DND-41 (cell line): ENCODE data around the gene POLD2.
A peak's percentile ranks its signal among the peaks of the same experiment; 100 is the strongest.

Experiments used
- ATAC-seq: fragments of 200-7000 bp; cut with Tn5 transposase; 3 replicates; pipeline ENCODE4 v1.9.1; 2021; ENCODE audit warnings: low read depth; ENCODE audit not compliant: insufficient read depth
- DNase-seq: peaks from one replicate; pipeline ENCODE4 v3.0.0-alpha.2; 2020
- H2AFZ ChIP-seq: 2 replicates; pipeline ENCODE4 v1.6.0; 2012; ENCODE audit warnings: low read depth, low read length
- H3K27ac ChIP-seq: 2 replicates; pipeline ENCODE4 v1.5.1; 2012; ENCODE audit warnings: low read length, inconsistent platforms
- H3K27me3 ChIP-seq: fragments of 200-600 bp; sonication (generic); 2 replicates; pipeline ENCODE4 v1.6.0; 2012; ENCODE audit warnings: low read length, mild to moderate bottlenecking, inconsistent platforms; ENCODE audit not compliant: insufficient read depth, poor library complexity
- H3K36me3 ChIP-seq: 2 replicates; pipeline ENCODE4 v1.5.1; 2012; ENCODE audit warnings: low read length, inconsistent platforms; ENCODE audit not compliant: insufficient read depth
- H3K4me1 ChIP-seq: 2 replicates; pipeline ENCODE4 v1.5.1; 2012; ENCODE audit warnings: mild to moderate bottlenecking, low read length; ENCODE audit not compliant: insufficient read depth
- H3K4me2 ChIP-seq: 2 replicates; pipeline ENCODE4 v1.6.0; 2012; ENCODE audit warnings: mild to moderate bottlenecking, moderate library complexity, low read length, inconsistent platforms; ENCODE audit not compliant: insufficient read depth
- H3K4me3 ChIP-seq, 2 experiments: fragments of 200-600 bp in 1 of 2; shearing (Covaris generic) in 1 of 2; 2 replicates each; pipeline ENCODE4 v1.5.1; 2012 to 2016; ENCODE audit warnings: inconsistent platforms in 2 of 2, low read length in 2 of 2, mild to moderate bottlenecking in 2 of 2, low read depth in 1 of 2, moderate library complexity in 1 of 2
- H3K79me2 ChIP-seq: 2 replicates; pipeline ENCODE4 v1.6.0; 2012; ENCODE audit warnings: low read length, inconsistent platforms; ENCODE audit not compliant: insufficient read depth
- H3K9ac ChIP-seq: 2 replicates; pipeline ENCODE4 v1.6.0; 2012; ENCODE audit warnings: low read depth, mild to moderate bottlenecking, inconsistent platforms, low read length, moderate library complexity
- H3K9me3 ChIP-seq: 2 replicates; pipeline ENCODE4 v1.5.1; 2012; ENCODE audit warnings: low read length, moderate library complexity, mild to moderate bottlenecking, inconsistent platforms; ENCODE audit not compliant: insufficient read depth, severe bottlenecking
- H4K20me1 ChIP-seq: 2 replicates; pipeline ENCODE4 v1.6.0; 2012; ENCODE audit warnings: low read length; ENCODE audit not compliant: insufficient read depth
- EZH2 ChIP-seq: IDR thresholded peaks from 3 replicates; pipeline ENCODE4 v1.6.1; 2012; ENCODE audit warnings: borderline replicate concordance, low read depth, mild to moderate bottlenecking, moderate library complexity, low read length, inconsistent platforms; ENCODE audit not compliant: severe bottlenecking
- TF ChIP-seq, protein P1 (sequence below): IDR thresholded peaks from 2 replicates; pipeline ENCODE4 v1.5.1; 2012; ENCODE audit warnings: borderline replicate concordance, low read length, moderate library complexity, mild to moderate bottlenecking; ENCODE audit not compliant: poor library complexity, severe bottlenecking; ENCODE audit errors: extremely low read depth

The POLD2 gene

DNA sequence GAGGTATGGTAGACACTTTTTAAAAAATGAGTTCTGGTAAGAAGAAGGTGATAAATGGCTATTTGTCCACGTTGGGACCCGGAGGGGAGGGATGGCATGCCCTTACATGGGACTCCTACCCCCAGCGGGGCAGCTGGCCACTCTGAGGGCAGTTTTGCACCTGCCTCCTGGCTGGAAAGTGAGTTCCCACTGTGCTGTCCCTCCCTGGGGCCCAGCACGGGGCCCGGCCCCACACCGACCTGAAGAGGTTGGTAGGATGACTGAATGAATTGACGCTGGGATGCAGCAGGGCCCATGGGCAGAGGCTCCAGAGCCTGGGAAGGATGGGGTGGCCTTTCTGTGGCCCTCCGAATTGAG lies 19.8 kb downstream of the POLD2 start:
- peak overlapping the region; percentile 91 for H3K27ac ChIP-seq
- H3K4me2 ChIP-seq: peak overlapping the region; percentile 98
- peak overlapping the region; percentile 94 for H3K9ac ChIP-seq
- H3K79me2 ChIP-seq: peaks cover 56% of the 10 kb centered on the region
- H4K20me1 ChIP-seq: peaks cover 41% of the 10 kb centered on the region
- H3K4me3 ChIP-seq: peak overlapping the region; percentile 18 to 68; a peak in 3 of 4 replicates
- no peak for TF ChIP-seq EZH2
- TF ChIP-seq, protein P1, sequence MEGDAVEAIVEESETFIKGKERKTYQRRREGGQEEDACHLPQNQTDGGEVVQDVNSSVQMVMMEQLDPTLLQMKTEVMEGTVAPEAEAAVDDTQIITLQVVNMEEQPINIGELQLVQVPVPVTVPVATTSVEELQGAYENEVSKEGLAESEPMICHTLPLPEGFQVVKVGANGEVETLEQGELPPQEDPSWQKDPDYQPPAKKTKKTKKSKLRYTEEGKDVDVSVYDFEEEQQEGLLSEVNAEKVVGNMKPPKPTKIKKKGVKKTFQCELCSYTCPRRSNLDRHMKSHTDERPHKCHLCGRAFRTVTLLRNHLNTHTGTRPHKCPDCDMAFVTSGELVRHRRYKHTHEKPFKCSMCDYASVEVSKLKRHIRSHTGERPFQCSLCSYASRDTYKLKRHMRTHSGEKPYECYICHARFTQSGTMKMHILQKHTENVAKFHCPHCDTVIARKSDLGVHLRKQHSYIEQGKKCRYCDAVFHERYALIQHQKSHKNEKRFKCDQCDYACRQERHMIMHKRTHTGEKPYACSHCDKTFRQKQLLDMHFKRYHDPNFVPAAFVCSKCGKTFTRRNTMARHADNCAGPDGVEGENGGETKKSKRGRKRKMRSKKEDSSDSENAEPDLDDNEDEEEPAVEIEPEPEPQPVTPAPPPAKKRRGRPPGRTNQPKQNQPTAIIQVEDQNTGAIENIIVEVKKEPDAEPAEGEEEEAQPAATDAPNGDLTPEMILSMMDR: no peak
- peaks cover 42% of the 10 kb centered on the region for H3K36me3 ChIP-seq
- 0 out of 2 replicates have a peak overlapping the region, but pooled peaks have one; percentile 1 for H2AFZ ChIP-seq
- H3K27me3 ChIP-seq: no peaks in the 10 kb centered on the region
- H3K4me1 ChIP-seq: peaks cover 91% of the 10 kb centered on the region
- H3K9me3 ChIP-seq: no peaks in the 10 kb centered on the region
- DNase-seq: no peak
- ATAC-seq: peak; percentile 6

DNA sequence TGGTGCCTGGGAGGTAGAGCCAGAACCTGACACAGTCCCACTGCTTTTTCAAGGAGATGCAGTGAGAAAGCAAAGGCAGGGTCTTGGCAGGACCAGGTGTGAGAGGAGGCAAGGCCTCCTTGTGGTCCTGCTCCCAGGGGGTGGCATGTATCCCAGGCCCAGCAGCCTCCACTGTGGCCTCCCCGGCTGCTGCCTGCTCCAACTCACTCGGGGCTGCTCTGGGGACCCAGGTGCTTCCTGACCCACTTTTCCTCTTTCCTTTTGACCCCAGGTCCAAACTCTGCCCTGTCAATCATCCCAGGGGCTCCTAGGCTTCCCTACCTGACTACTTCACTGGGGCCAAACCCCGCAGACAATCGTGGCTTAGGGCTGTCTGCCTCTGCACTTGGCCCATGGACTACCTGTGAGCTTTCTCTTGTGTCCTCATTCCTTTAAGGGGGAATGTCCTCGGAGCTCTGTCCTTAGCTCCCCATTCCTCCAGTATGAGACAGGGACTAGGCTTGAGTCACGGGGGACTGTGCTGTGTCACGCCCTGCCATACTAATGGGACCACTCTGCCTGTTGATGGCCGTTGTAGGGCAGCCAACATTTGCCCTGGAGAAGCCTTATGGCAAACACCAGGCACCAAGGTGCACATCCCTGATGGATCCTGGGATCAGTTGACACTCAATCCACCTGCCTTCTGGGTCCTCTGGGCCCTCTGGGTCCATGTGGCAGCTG lies 20.3 kb downstream of the POLD2 start:
- H3K27me3 ChIP-seq: no peaks in the 10 kb centered on the region
- peaks cover 36% of the 10 kb centered on the region for H4K20me1 ChIP-seq
- no peak overlapping the region for H2AFZ ChIP-seq
- TF ChIP-seq, protein P1: no peak
- TF ChIP-seq EZH2: no peak
- H3K4me3 ChIP-seq: peak overlapping the region; percentile 18 to 68; a peak in 3 of 4 replicates
- no peaks in the 10 kb centered on the region for H3K9me3 ChIP-seq
- peaks cover 91% of the 10 kb centered on the region for H3K4me1 ChIP-seq
- no peak for ATAC-seq
- peaks cover 37% of the 10 kb centered on the region for H3K36me3 ChIP-seq
- H3K27ac ChIP-seq: peak overlapping the region; percentile 91
- peak overlapping the region; percentile 94 for H3K9ac ChIP-seq
- DNase-seq: no peak
- peak overlapping the region; percentile 98 for H3K4me2 ChIP-seq
- H3K79me2 ChIP-seq: peaks cover 50% of the 10 kb centered on the region

DNA sequence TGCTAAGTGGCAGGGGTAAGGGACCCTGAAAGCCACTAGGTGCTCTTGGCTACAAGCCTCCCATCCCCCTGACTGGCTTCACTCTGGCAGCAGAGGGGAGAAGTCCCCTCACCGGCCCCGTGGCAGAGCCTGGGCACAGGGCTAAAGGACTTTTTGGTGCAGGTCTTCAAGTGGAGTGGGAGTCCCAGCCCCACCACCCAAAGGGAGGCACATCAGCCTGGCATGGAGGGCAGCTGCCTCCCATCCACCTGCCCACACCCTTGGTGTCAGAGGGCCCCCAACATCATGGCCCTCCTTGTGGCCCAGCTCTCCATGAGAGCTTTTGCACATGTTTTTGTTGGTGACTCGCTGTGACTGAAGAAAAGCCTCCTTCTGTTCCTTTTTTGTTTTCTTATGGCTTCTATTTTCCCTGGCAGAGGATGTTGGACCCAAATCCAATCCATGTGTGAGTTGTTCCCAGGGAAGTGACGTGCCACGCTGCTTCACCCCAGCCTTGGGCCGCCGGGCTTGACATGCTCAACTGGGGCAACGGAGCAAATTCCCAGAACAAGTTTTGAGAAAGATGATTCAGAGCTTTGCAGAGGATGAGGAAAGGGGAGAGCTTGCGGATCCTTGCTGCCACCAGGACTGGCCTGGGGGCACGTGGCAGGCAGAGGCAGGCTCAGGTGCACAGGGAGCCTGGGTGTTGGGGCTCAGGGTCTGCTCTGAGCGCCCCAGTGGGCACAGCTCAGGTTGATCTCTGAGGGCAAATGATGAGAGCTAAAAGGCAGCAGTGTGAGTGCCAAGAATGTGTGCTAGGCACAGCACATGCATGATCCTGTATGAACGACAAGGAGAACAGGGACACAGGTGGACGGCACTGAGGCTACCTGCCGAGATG lies 21.1 kb downstream of the POLD2 start:
- peaks cover 42% of the 10 kb centered on the region for H3K79me2 ChIP-seq
- H2AFZ ChIP-seq: no peak overlapping the region
- DNase-seq (no peak), ATAC-seq (no peak)
- H3K9me3 ChIP-seq: no peaks in the 10 kb centered on the region
- no peaks in the 10 kb centered on the region for H3K27me3 ChIP-seq
- peaks cover 28% of the 10 kb centered on the region for H4K20me1 ChIP-seq
- H3K4me2 ChIP-seq: peak overlapping the region; percentile 98; the same call in 1 of the 2 replicates
- peaks cover 29% of the 10 kb centered on the region for H3K36me3 ChIP-seq
- TF ChIP-seq, protein P1: no peak
- no peak for TF ChIP-seq EZH2
- no peak overlapping the region for H3K4me3 ChIP-seq
- peaks cover 91% of the 10 kb centered on the region for H3K4me1 ChIP-seq
- peak overlapping the region; percentile 91 for H3K27ac ChIP-seq
- H3K9ac ChIP-seq: peak overlapping the region; percentile 94
